ENCODE measurements around the gene ATP6V0B.

GRCh38 chr1:43970911-43971310 lies 3.8 kb upstream of the ATP6V0B start:
- TF ChIP-seq POLR2A (IDR thresholded peaks at IDR 0.05) = no peak
- TF ChIP-seq, protein P1, sequence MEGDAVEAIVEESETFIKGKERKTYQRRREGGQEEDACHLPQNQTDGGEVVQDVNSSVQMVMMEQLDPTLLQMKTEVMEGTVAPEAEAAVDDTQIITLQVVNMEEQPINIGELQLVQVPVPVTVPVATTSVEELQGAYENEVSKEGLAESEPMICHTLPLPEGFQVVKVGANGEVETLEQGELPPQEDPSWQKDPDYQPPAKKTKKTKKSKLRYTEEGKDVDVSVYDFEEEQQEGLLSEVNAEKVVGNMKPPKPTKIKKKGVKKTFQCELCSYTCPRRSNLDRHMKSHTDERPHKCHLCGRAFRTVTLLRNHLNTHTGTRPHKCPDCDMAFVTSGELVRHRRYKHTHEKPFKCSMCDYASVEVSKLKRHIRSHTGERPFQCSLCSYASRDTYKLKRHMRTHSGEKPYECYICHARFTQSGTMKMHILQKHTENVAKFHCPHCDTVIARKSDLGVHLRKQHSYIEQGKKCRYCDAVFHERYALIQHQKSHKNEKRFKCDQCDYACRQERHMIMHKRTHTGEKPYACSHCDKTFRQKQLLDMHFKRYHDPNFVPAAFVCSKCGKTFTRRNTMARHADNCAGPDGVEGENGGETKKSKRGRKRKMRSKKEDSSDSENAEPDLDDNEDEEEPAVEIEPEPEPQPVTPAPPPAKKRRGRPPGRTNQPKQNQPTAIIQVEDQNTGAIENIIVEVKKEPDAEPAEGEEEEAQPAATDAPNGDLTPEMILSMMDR (IDR thresholded peaks at IDR 0.05) = no peak

Data from body of pancreas (tissue), 4 donors.